ENCODE results near the gene LAMC1.

The LAMC1 gene

GRCh38 chr1:183191833-183192232 is 168.6 kb downstream of the LAMC1 start:
- no peak for DNase-seq (ENCODE audit: low spot score)

- DNase-seq (ENCODE audit: low spot score), result no peak
Measured at GRCh38 chr1:183193963-183194525, 170.8 kb downstream of the LAMC1 start.

GRCh38 chr1:183194527-183195141 is 171.4 kb downstream of the LAMC1 start:
- DNase-seq (ENCODE audit: low spot score), result no peak

GRCh38 chr1:183195142-183195574 is 171.9 kb downstream of the LAMC1 start:
- no peak for DNase-seq (ENCODE audit: low spot score)

Small RNA genes lying within 50 kb of the gene (small RNA-seq; reads per million reads assigned to genes)
- gene RNU6-41P, result 0 reads per million in 2 experiments

Measured in SK-N-DZ (cell line).